Cardiac atrium fibroblast (primary cell): ENCODE measurements around the gene ZNF544. TPM values are rescaled to one million over a fixed set of nuclear protein-coding genes. Genes with fewer than 3 reads are reported as not detected.

Experiments used
- total RNA-seq: library from RNA; depleted of rRNA; stranded (reverse); fragments of >200 nt; gene quantifications from 2 replicates; pipeline ENCODE4 v1.2.3, GENCODE V29; 2015

Gene ZNF544
- total RNA-seq, result 13.4 and 64.2 TPM in 2 replicates

GRCh38 chr19:58228585-58229254, at the start of gene ZNF544:
ZNF544 (plus strand) TSS chr19:58228914; CDS start chr19:58244024, 15,110 bp downstream.

GRCh38 chr19:58182989-58183816, 45.5 kb upstream of the ZNF544 start, which contains the start of gene ZNF274:
ZNF274 (plus strand) TSS chr19:58183061; CDS start chr19:58183966, 905 bp downstream.

DNA sequence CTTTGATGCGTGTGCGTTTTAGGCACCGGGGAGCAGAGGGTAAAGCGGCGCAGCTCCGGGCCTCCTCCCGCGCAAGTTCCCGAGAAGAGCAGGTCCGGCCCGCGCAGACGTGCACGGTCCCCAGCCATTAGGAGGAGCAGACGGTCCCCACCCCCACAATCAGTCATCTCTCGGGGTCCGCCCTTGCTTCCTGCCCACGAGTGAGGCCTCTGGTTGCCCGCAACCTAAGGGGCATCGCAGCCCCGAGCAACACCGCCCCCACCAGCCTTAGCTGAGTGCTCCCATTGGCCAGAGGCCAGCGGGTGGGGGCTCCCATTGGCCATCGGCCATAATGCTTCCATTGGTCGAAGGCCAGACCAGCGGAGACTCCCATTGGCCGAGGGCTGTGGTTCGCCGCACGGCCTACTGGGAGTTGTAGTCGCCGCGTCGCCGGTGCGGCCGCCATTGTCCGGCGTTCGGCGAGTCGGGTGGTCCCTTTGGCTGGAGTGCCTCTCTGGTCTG, 49.9 kb downstream of the ZNF544 start, which contains the start of gene ZNF8:
Gene ZNF8, plus strand, starts transcription at position 415 of the 501 bp plus-strand sequence. CDS start 127 bp downstream, outside the sequence.

GRCh38 chr19:58305065-58305931, 76.6 kb downstream of the ZNF544 start, which contains the start of gene ERVK3-1:
ERVK3-1 (plus strand) TSS chr19:58305377; CDS start chr19:58312169, 6,792 bp downstream.

Other genes with a start within 250 kb of the ZNF544 start
- 4.9 and 25.6 TPM in 2 replicates for gene ZNF606, start 226.1 kb upstream of the ZNF544 start, total RNA-seq
- gene ZSCAN1, start 194.9 kb upstream of the ZNF544 start, total RNA-seq, result 0.54 TPM in 1 of 2 replicates, not detected in the other
- 2.7 and 2.9 TPM in 2 replicates for gene ZNF135, start 169.6 kb upstream of the ZNF544 start, total RNA-seq
- gene ZSCAN18, start 130.7 kb upstream of the ZNF544 start, total RNA-seq, result 27.4 and 33.0 TPM in 2 replicates
- gene ZNF329, start 78.1 kb upstream of the ZNF544 start, total RNA-seq, result 8.6 and 12.1 TPM in 2 replicates
- 19.3 and 29.0 TPM in 2 replicates for gene ZNF274, start 45.9 kb upstream of the ZNF544 start, total RNA-seq
- 4.9 and 6.6 TPM in 2 replicates for gene ZNF8, start 50.0 kb downstream of the ZNF544 start, total RNA-seq
- 32.9 and 64.4 TPM in 2 replicates for gene ERVK3-1, start 76.5 kb downstream of the ZNF544 start, total RNA-seq
- 1.9 and 2.0 TPM in 2 replicates for gene ZSCAN22, start 98.1 kb downstream of the ZNF544 start, total RNA-seq
- gene A1BG, start 124.6 kb downstream of the ZNF544 start, total RNA-seq, result 95.4 and 130 TPM in 2 replicates
- 0.18 and 0.97 TPM in 2 replicates for gene ZNF497, start 133.8 kb downstream of the ZNF544 start, total RNA-seq
- gene ZNF837, start 152.1 kb downstream of the ZNF544 start, total RNA-seq, result 4.5 and 5.0 TPM in 2 replicates
- gene RPS5, start 158.4 kb downstream of the ZNF544 start, total RNA-seq, result 2,709 and 3,064 TPM in 2 replicates
- not detected in 2 replicates for gene RNF225, start 166.7 kb downstream of the ZNF544 start, total RNA-seq
- gene ZNF584, start 179.7 kb downstream of the ZNF544 start, total RNA-seq, result 13.0 and 15.4 TPM in 2 replicates
- 3.8 and 3.9 TPM in 2 replicates for gene ZNF132, start 211.2 kb downstream of the ZNF544 start, total RNA-seq
- gene ZNF324B, start 222.7 kb downstream of the ZNF544 start, total RNA-seq, result 5.8 and 9.6 TPM in 2 replicates
- gene ZNF324, start 238.2 kb downstream of the ZNF544 start, total RNA-seq, result 8.7 and 13.6 TPM in 2 replicates
- 7.3 and 12.8 TPM in 2 replicates for gene ZNF446, start 247.4 kb downstream of the ZNF544 start, total RNA-seq